Measurements from ENCODE around the gene MOB3B. TPM values are rescaled to one million over a fixed set of nuclear protein-coding genes. Genes with fewer than 3 reads are reported as not detected.

Gene MOB3B
- total RNA-seq, 2 experiments from 2014 or later: 0.34 to 0.38 TPM

GRCh38 chr9:27384262-27385014 lies 145.2 kb downstream of the MOB3B start:
- intact Hi-C loops (cut with micrococcal nuclease): no loop called here
- no peak overlapping the region for H3K27ac Mint-ChIP-seq
- H3K4me3 Mint-ChIP-seq: no peak overlapping the region
- H3K27me3 Mint-ChIP-seq: no peaks in the 10 kb centered on the region
- ChIA-PET POLR2A (no interaction called here), CTCF (no interaction called here)
- H3K36me3 Mint-ChIP-seq: no peaks in the 10 kb centered on the region
- no peaks in the 10 kb centered on the region for H3K9me3 Mint-ChIP-seq
- H3K4me1 Mint-ChIP-seq (ENCODE audit: low read depth): peaks cover under 1% of the 10 kb centered on the region
- no peak for DNase-seq

DNA sequence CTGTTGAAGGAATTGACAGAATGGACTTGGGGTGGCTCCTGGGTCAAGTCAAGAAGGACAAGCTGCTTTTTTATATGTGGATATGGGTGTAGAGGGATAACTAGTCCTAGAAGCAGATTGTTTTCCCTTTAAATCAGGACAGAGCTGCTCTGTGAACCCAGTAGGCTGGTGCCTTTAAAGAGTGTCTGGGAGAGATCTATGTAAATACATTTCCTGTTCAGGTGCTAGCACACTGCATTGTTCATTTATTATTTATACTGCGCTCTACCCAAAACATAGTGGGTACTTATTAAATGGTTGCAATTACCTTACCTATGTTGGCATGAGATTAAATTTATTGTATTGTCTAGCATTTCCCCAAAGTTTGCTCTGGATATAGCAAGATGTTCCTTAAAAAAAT lies 146.1 kb downstream of the MOB3B start:
- intact Hi-C loops (cut with micrococcal nuclease): no loop called here

DNA sequence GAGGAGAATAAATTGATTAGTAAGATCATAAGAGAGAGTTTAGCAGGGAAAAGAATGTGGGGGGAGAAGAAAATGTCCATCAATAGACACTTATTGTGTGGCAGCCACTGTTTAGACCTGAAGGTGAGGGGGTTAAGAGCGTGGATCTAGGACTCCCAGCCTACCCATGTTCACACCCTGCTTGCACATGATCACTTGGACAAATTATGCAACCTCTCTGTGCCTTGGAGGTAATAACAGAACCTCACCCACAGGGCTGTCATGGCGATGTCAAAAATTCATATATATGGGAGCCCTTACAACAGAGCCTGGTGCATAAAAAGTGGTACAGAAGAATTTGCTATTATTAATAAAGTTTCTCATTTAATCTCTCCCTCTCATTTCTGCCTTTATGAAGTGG lies 146.6 kb downstream of the MOB3B start:
- POLR2A ChIA-PET: no interaction called here
- CTCF ChIA-PET: no interaction called here
- no peak for DNase-seq
- no peaks in the 10 kb centered on the region for H3K9me3 Mint-ChIP-seq
- H3K27ac Mint-ChIP-seq: no peak overlapping the region
- intact Hi-C loops (cut with micrococcal nuclease): no loop called here
- peaks cover 7% of the 10 kb centered on the region for H3K4me1 Mint-ChIP-seq (ENCODE audit: low read depth)
- no peak overlapping the region for H3K4me3 Mint-ChIP-seq
- H3K36me3 Mint-ChIP-seq: no peaks in the 10 kb centered on the region
- peaks cover 2% of the 10 kb centered on the region for H3K27me3 Mint-ChIP-seq

More for the DNA sequence above, 146.1 kb downstream of the MOB3B start:
- CTCF ChIA-PET: no interaction called here
- Mint-ChIP-seq H3K27ac (no peak overlapping the region), H3K36me3 (no peaks in the 10 kb centered on the region), H3K4me1 (ENCODE audit: low read depth) (peaks cover 6% of the 10 kb centered on the region), H3K4me3 (no peak overlapping the region), H3K9me3 (no peaks in the 10 kb centered on the region), H3K27me3 (no peaks in the 10 kb centered on the region)
- POLR2A ChIA-PET: no interaction called here
- no peak for DNase-seq

GRCh38 chr9:27382308-27382707 lies 147.3 kb downstream of the MOB3B start:
- POLR2A ChIA-PET: no interaction called here
- no peaks in the 10 kb centered on the region for H3K36me3 Mint-ChIP-seq
- peaks cover 5% of the 10 kb centered on the region for H3K27me3 Mint-ChIP-seq
- intact Hi-C loops (cut with micrococcal nuclease): no loop called here
- no peaks in the 10 kb centered on the region for H3K9me3 Mint-ChIP-seq
- peaks cover 7% of the 10 kb centered on the region for H3K4me1 Mint-ChIP-seq (ENCODE audit: low read depth)
- no peak overlapping the region for H3K4me3 Mint-ChIP-seq
- CTCF ChIA-PET: interaction anchor here (1.2 kb wide), 1 partner anchor 11 kb away, joined by 3 read pairs; no protein-coding TSS in a partner anchor
- no peak for DNase-seq
- H3K27ac Mint-ChIP-seq: no peak overlapping the region

- Mint-ChIP-seq H3K4me3 (no peak overlapping the region), H3K27ac (no peak overlapping the region), H3K27me3 (peaks cover 5% of the 10 kb centered on the region), H3K4me1 (ENCODE audit: low read depth) (peaks cover 7% of the 10 kb centered on the region), H3K36me3 (no peaks in the 10 kb centered on the region), H3K9me3 (no peaks in the 10 kb centered on the region)
- POLR2A ChIA-PET: no interaction called here
- intact Hi-C loops (cut with micrococcal nuclease): no loop called here
- CTCF ChIA-PET: no interaction called here
- peak; percentile 39 for DNase-seq
Measured at GRCh38 chr9:27379311-27380251, 150.0 kb downstream of the MOB3B start.

DNA sequence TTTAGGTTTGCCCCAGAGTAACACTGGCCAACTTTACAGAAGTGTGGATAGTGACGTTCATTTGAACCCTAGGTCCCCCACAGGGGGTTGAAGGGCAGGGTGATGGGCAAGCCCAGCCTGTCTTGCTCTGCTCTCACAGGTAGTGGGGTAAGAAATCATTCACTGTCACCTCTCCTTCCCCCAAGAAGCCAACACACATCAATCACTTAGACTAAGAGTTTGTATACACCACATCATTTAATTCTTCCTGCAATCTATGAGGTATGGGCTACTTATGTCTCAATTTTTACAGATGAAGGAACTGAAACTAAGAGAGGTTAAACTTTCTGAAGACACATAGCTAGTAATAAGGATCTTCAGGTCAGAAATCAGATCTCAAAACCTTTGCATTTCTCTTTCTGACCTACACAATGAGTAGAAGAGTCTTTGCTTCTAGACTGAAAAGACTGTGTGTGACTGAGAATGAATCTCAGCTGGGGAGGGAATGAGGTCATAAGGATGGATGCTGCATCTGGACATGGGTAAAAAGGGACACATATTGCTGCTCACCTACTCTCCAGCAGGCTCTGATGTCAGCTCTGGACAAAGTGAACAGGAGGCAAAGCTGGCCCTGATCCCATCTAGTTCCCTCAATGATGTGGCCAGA lies 151.7 kb downstream of the MOB3B start:
- CTCF ChIA-PET: interaction anchor here (0.5 to 0.8 kb wide), 2 partner anchors 11 to 170 kb away, joined by 3 read pairs; no protein-coding TSS in a partner anchor
- Mint-ChIP-seq H3K9me3 (no peaks in the 10 kb centered on the region), H3K27me3 (peaks cover 5% of the 10 kb centered on the region), H3K4me3 (no peak overlapping the region), H3K4me1 (ENCODE audit: low read depth) (peaks cover 7% of the 10 kb centered on the region), H3K36me3 (no peaks in the 10 kb centered on the region), H3K27ac (no peak overlapping the region)
- intact Hi-C loops (cut with micrococcal nuclease): no loop called here
- DNase-seq: no peak
- POLR2A ChIA-PET: no interaction called here

- no peak overlapping the region for H3K27ac Mint-ChIP-seq
- DNase-seq: no peak
- peaks cover 7% of the 10 kb centered on the region for H3K4me1 Mint-ChIP-seq (ENCODE audit: low read depth)
- intact Hi-C loops (cut with micrococcal nuclease): no loop called here
- H3K4me3 Mint-ChIP-seq: no peak overlapping the region
- peaks cover 5% of the 10 kb centered on the region for H3K27me3 Mint-ChIP-seq
- no peaks in the 10 kb centered on the region for H3K9me3 Mint-ChIP-seq
- ChIA-PET POLR2A (no interaction called here), CTCF (interaction anchor here (0.5 to 0.8 kb wide), 2 partner anchors 10 to 171 kb away, joined by 3 read pairs; no protein-coding TSS in a partner anchor)
- no peaks in the 10 kb centered on the region for H3K36me3 Mint-ChIP-seq
Measured at GRCh38 chr9:27377147-27377807, 152.3 kb downstream of the MOB3B start.

DNA sequence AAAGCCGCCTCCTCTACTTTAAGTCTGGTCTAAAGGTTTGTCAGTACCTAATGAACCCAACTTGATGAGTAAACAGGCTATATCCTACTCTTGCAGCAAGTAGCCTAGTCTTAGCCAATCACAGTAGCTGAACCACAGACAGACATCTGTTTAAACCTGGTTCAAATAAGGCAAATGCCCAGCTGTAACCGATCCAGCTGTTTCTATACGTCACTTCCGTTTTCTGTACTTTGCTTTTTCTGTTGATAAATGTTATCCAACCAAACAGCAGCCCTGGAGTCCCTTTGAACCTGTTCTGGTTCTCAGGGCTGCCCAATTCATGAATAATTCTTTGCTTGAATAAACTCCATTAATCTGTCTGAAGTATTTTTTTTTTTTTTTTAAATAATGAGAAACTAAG lies 155.8 kb downstream of the MOB3B start:
- intact Hi-C loops (cut with micrococcal nuclease): no loop called here
- H3K27me3 Mint-ChIP-seq: peaks cover 8% of the 10 kb centered on the region
- ChIA-PET POLR2A (no interaction called here), CTCF (interaction anchor here (0.7 kb wide), 1 partner anchor 41 kb away, joined by 3 read pairs; no protein-coding TSS in a partner anchor)
- DNase-seq: no peak
- H3K4me1 Mint-ChIP-seq (ENCODE audit: low read depth): peaks cover 2% of the 10 kb centered on the region
- H3K4me3 Mint-ChIP-seq: no peak overlapping the region
- H3K9me3 Mint-ChIP-seq: no peaks in the 10 kb centered on the region
- H3K27ac Mint-ChIP-seq: no peak overlapping the region
- no peaks in the 10 kb centered on the region for H3K36me3 Mint-ChIP-seq

- Mint-ChIP-seq H3K27me3 (peaks cover 9% of the 10 kb centered on the region), H3K27ac (no peak overlapping the region), H3K4me3 (no peak overlapping the region), H3K4me1 (ENCODE audit: low read depth) (peaks cover 4% of the 10 kb centered on the region), H3K9me3 (no peaks in the 10 kb centered on the region), H3K36me3 (no peaks in the 10 kb centered on the region)
- ChIA-PET CTCF (no interaction called here), POLR2A (no interaction called here)
- DNase-seq: no peak
- intact Hi-C loops (cut with micrococcal nuclease): no loop called here
Measured at GRCh38 chr9:27372615-27373014, 157.0 kb downstream of the MOB3B start.

DNA sequence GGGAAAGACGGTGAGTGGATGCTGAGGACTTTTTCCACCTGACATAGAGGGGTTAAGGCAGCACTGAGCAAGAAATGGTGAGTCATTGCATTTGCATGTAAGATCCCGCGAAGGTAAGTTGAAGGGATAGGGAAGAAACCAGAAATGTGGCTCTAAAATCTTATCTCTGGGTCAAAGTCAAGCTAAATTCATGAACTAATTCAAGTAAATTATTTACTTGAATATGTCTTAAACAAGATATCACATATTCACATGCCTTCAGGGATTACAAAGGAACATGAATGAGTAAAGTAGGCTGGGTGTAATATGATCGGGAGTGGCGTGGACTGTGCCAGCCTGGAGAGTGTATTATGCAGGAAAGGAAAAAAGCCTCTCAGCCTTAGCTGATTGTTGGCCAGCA lies 158.2 kb downstream of the MOB3B start:
- Mint-ChIP-seq H3K4me1 (ENCODE audit: low read depth) (peaks cover 16% of the 10 kb centered on the region), H3K4me3 (no peak overlapping the region), H3K36me3 (no peaks in the 10 kb centered on the region), H3K27me3 (peaks cover 9% of the 10 kb centered on the region), H3K9me3 (no peaks in the 10 kb centered on the region), H3K27ac (no peak overlapping the region)
- ChIA-PET POLR2A (no interaction called here), CTCF (interaction anchor here (1.2 kb wide), 1 partner anchor 10 kb away, joined by 3 read pairs; no protein-coding TSS in a partner anchor)
- no peak for DNase-seq
- intact Hi-C loops (cut with micrococcal nuclease): no loop called here

- ChIA-PET CTCF (interaction anchor here (1.4 kb wide), 1 partner anchor 160 kb away, joined by 3 read pairs; the partner anchor contains the start of gene MOB3B), POLR2A (no interaction called here)
- no peaks in the 10 kb centered on the region for H3K36me3 Mint-ChIP-seq
- intact Hi-C loops (cut with micrococcal nuclease): no loop called here
- H3K27me3 Mint-ChIP-seq: peaks cover 9% of the 10 kb centered on the region
- no peak overlapping the region for H3K27ac Mint-ChIP-seq
- H3K4me1 Mint-ChIP-seq (ENCODE audit: low read depth): peaks cover 26% of the 10 kb centered on the region
- no peak overlapping the region for H3K4me3 Mint-ChIP-seq
- no peak for DNase-seq
- no peaks in the 10 kb centered on the region for H3K9me3 Mint-ChIP-seq
Measured at GRCh38 chr9:27369591-27369990, 160.0 kb downstream of the MOB3B start.

All from activated CD4-positive, alpha-beta memory T cell treated with anti-CD3 and anti-CD28 coated beads for 36 hours (primary cell).